K562 (cell line): ENCODE data around the gene TAS2R41. TPM values are rescaled to one million over a fixed set of nuclear protein-coding genes. Genes with fewer than 3 reads are reported as not detected.
A peak's percentile ranks its signal among the peaks of the same experiment; 100 is the strongest.

ENCODE experiments used
- ATAC-seq: fragments of 200-7000 bp; cut with Tn5 transposase; 3 replicates; pipeline ENCODE4 v1.9.1; 2020; ENCODE audit warnings: moderate library complexity
- BruUV-seq: library from RNA; stranded (reverse); fragments of 400-500 nt; replicated peaks from 2 replicates; lab custom pipeline; 2021; lab: Mats Ljungman, UMichigan
- CTCF ChIA-PET: fragments of 300-600 bp; formaldehyde crosslinking; extraction: SDS; loops from one replicate; lab custom pipeline; 2021; ENCODE audit warnings: low intra/inter-chr PET ratio; lab: Yijun Ruan, JAX
- POLR2A ChIA-PET: fragments of 300-600, 350-650 bp; sonication (Branson Sonifier 250); formaldehyde crosslinking; extraction: SDS; loops from one replicate; lab custom pipeline; 2021; ENCODE audit warnings: antibody characterized with exemption, inconsistent platforms; lab: Yijun Ruan, JAX
- DNase-seq, 4 experiments: peaks; one replicate each; pipeline versions ENCODE4 v3.0.0 to v3.0.0-alpha.2; 2011 to 2018; ENCODE audit warnings: low spot score in 3 of 4, mixed read lengths in 3 of 4; ENCODE audit errors: extremely low read depth in 1 of 4
- FAIRE-seq: peaks from 2 replicates; lab custom pipeline; 2011; peaks lifted over from hg19 to GRCh38; lab: Jason Lieb, UNC
- H2AFZ ChIP-seq: 2 replicates; pipeline ENCODE4 v1.6.0; 2011; ENCODE audit warnings: low read depth, low read length, control low read depth, inconsistent platforms
- H3K27ac ChIP-seq: fragments of 200-600 bp; 3 replicates; pipeline ENCODE4 v1.8.0; 2011; ENCODE audit warnings: low read depth, mild to moderate bottlenecking, control low read depth, inconsistent platforms, low read length, moderate library complexity, mixed read lengths; ENCODE audit errors: extremely low read depth
- H3K27me3 ChIP-seq, 2 experiments: fragments of 300-600 bp in 1 of 2; 2 replicates in 1 of 2; 3 replicates in 1 of 2; pipeline versions ENCODE4 v1.6.0 to v1.8.0; 2011; ENCODE audit warnings: inconsistent platforms in 2 of 2, low read length in 2 of 2, mild to moderate bottlenecking in 1 of 2, mixed read lengths in 1 of 2, moderate library complexity in 1 of 2; ENCODE audit not compliant: control insufficient read depth in 2 of 2, insufficient read depth in 2 of 2
- H3K36me3 ChIP-seq: fragments of 300-600 bp; 3 replicates; pipeline ENCODE4 v1.8.0; 2011; ENCODE audit warnings: mild to moderate bottlenecking, low read length, inconsistent platforms; ENCODE audit not compliant: control insufficient read depth, insufficient read depth
- H3K4me1 ChIP-seq, 2 experiments: fragments of 200-600 bp in 1 of 2; replicated peaks in 1 of 2; 2 replicates in 1 of 2; 3 replicates in 1 of 2; pipeline versions ENCODE4 v1.5.1 to v1.8.0; 2011; ENCODE audit warnings: inconsistent platforms in 2 of 2, low read length in 2 of 2, mild to moderate bottlenecking in 1 of 2, mixed read lengths in 1 of 2, moderate library complexity in 1 of 2; ENCODE audit not compliant: control insufficient read depth in 2 of 2, insufficient read depth in 2 of 2
- H3K4me2 ChIP-seq: 2 replicates; pipeline ENCODE4 v1.6.1; 2011; ENCODE audit warnings: low read length, control low read depth, inconsistent platforms, mixed read lengths; ENCODE audit not compliant: insufficient read depth
- H3K4me3 ChIP-seq: fragments of 200-600 bp; sonication (generic), shearing (Covaris generic); 2 replicates; pipeline ENCODE4 v1.5.1; 2016; ENCODE audit warnings: control low read depth, inconsistent platforms
- H3K79me2 ChIP-seq: fragments of 200-600 bp; 3 replicates; pipeline ENCODE4 v1.8.0; 2011; ENCODE audit warnings: low read length, inconsistent platforms; ENCODE audit not compliant: control insufficient read depth, insufficient read depth
- H3K9ac ChIP-seq, 2 experiments: 2 replicates each; pipeline versions ENCODE4 v1.6.0 to v1.6.1; 2011; ENCODE audit warnings: low read depth in 2 of 2, low read length in 2 of 2, control low read depth in 1 of 2, inconsistent platforms in 1 of 2, mild to moderate bottlenecking in 1 of 2, mixed read lengths in 1 of 2; ENCODE audit not compliant: insufficient read depth in 1 of 2
- H3K9me1 ChIP-seq: one replicate; pipeline ENCODE4 v1.6.0; 2011; ENCODE audit warnings: inconsistent platforms, mild to moderate bottlenecking, low read length, moderate library complexity; ENCODE audit not compliant: control insufficient read depth, insufficient read depth
- H3K9me3 ChIP-seq: replicated peaks from 2 replicates; pipeline ENCODE4 v1.5.1; 2011; ENCODE audit warnings: low read depth, low read length, inconsistent platforms; ENCODE audit not compliant: control insufficient read depth, insufficient read depth
- H4K20me1 ChIP-seq: replicated peaks from 2 replicates; pipeline ENCODE4 v1.6.1; 2011; ENCODE audit warnings: low read length, inconsistent platforms, mixed read lengths; ENCODE audit not compliant: control insufficient read depth, insufficient read depth
- ATF3 ChIP-seq, 2 experiments: fragments of 450-650 bp in 1 of 2; sonication (generic) in 1 of 2; formaldehyde crosslinking in 1 of 2; IDR thresholded peaks in 1 of 2; conservative IDR thresholded peaks in 1 of 2; 2 replicates each; pipeline versions ENCODE4 v1.6.1 to v1.8.1; 2016 to 2023; ENCODE audit warnings: mild to moderate bottlenecking in 2 of 2, moderate library complexity in 2 of 2, inconsistent platforms in 1 of 2, missing genetic modification reagents in 1 of 2
- BDP1 ChIP-seq: IDR thresholded peaks from 3 replicates; pipeline ENCODE4 v1.6.1; 2011; ENCODE audit not compliant: insufficient read length, insufficient read depth
- CEBPB ChIP-seq: fragments of 450-650 bp; IDR thresholded peaks from 2 replicates; pipeline ENCODE4 v1.6.1; 2016; ENCODE audit warnings: missing genetic modification characterization, missing compliant biosample characterization
- EZH2 ChIP-seq: IDR thresholded peaks from 2 replicates; pipeline ENCODE4 v1.6.1; 2012; ENCODE audit warnings: low read depth, mild to moderate bottlenecking, inconsistent platforms, low read length, borderline replicate concordance
- FOXM1 ChIP-seq, 2 experiments: fragments of 450-650 bp in 1 of 2; sonication (generic) in 1 of 2; formaldehyde crosslinking in 1 of 2; IDR thresholded peaks; 2 replicates each; pipeline versions ENCODE4 v1.6.1 to v1.9.0; 2017 to 2022; ENCODE audit warnings: low read depth in 2 of 2, mild to moderate bottlenecking in 2 of 2, missing genetic modification reagents in 1 of 2, moderate library complexity in 1 of 2
- MNT ChIP-seq, 2 experiments: fragments of 450-650 bp; conservative IDR thresholded peaks; 2 replicates each; pipeline ENCODE4 v1.6.1; 2017; ENCODE audit warnings: mild to moderate bottlenecking in 2 of 2, moderate library complexity in 2 of 2
- NFXL1 ChIP-seq: fragments of 450-650 bp; formaldehyde crosslinking; IDR thresholded peaks from 2 replicates; pipeline ENCODE4 v1.4.0; 2021; ENCODE audit warnings: mild to moderate bottlenecking
- SMC3 ChIP-seq: conservative IDR thresholded peaks from 2 replicates; pipeline ENCODE4 v1.6.1; 2011; ENCODE audit warnings: low read depth, low read length, improper control_type of control experiment; ENCODE audit not compliant: insufficient read depth
- TAL1 ChIP-seq: fragments of 450-650 bp; IDR thresholded peaks from 2 replicates; pipeline ENCODE4 v1.6.1; 2016; ENCODE audit warnings: mild to moderate bottlenecking
- ZNF239 ChIP-seq: fragments of 250-450 bp; sonication (Bioruptor Pico); IDR thresholded peaks from 2 replicates; pipeline ENCODE4 v1.4.0; 2020; ENCODE audit warnings: mild to moderate bottlenecking
- ZNF316 ChIP-seq: fragments of 450-650 bp; IDR thresholded peaks from 2 replicates; pipeline ENCODE4 v1.6.1; 2016
- WGBS: fragments of 100-300 bp; shearing (Covaris generic); methylation state at CpG from one replicate; pipeline ENCODE4 v1.1.6; 2016; ENCODE audit warnings: low coverage, mixed read lengths; ENCODE audit not compliant: insufficient coverage; ENCODE audit errors: missing lambda C conversion rate; 5-methylcytosine and 5-hydroxymethylcytosine counted together
- in situ Hi-C: fragments of 300-500 bp; cut with MboI; formaldehyde crosslinking; loops from 4 replicates; pipeline ENCODE4 v1.15.0; 2018; ENCODE audit warnings: inconsistent platforms, mixed read lengths
- intact Hi-C: fragments of 100-400 bp; cut with micrococcal nuclease; formaldehyde crosslinking; loops from 2 replicates; pipeline ENCODE4 v1.14.2; 2022
- polyA plus RNA-seq, 8 experiments: library from polyadenylated mRNA; depleted of rRNA in 4 of 8; stranded (reverse) in 5 of 8; unstranded in 3 of 8; fragments of >200 nt; fragmentation: Nextera tagmentation in 2 of 8; fragmentation: Illumina TruSeq in 1 of 8; extraction: Ambion mirVana in 2 of 8; extraction: Trizol in 1 of 8; gene quantifications; 2 replicates each; pipeline versions ENCODE4 v1.2.1 to v1.2.3, GENCODE V29; 2011 to 2014; ENCODE audit warnings: inconsistent platforms in 1 of 8, missing spikeins in 1 of 8
- total RNA-seq, 7 experiments: library from RNA; depleted of rRNA in 6 of 7; stranded (reverse); fragments of >200 nt in 6 of 7; fragmentation: Illumina TruSeq in 2 of 7; extraction: Trizol in 2 of 7; gene quantifications; 2 replicates each; pipeline versions ENCODE4 v1.2.1 to v1.2.3, GENCODE V29; 2011 to 2021; ENCODE audit warnings: low replicate concordance in 1 of 7
- TF ChIP-seq, protein P1 (sequence below): fragments of 250-450 bp; sonication (Bioruptor Pico); IDR thresholded peaks from 2 replicates; pipeline ENCODE4 v1.5.0; 2021

Gene TAS2R41
- total and polyA plus RNA-seq, 9 of the 15 experiments (the other 6 are each of a cell fraction or from before 2014, with no cell fraction given) = not detected

DNA sequence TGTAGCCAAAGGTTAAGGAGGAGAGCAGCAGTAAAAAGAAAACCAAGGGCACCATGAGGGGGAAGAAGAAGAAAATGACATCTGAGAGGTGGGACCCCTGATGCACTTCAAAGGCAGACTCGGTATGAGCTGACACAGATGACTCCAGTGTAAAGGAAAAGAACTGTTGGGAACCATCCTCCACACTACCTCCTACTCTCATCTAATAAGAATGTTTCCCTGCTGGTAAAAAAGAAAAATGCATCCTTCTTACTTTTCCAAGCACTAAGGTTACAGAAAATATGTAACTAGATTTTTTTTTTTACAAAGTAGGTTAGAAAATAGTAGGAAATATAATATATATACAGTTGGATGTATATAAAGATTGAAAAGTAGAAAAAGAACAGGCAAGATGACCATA lies 16.9 kb downstream of the TAS2R41 start:
- 0% methylated on average over 1 of the region's 1 CpG for WGBS
- Histone ChIP-seq H3K27ac (no peak overlapping the region), H3K4me3 (no peak overlapping the region), H3K9me1 (no peaks in the 10 kb centered on the region), H3K27me3 (no peaks in the 10 kb centered on the region), H3K4me2 (no peak overlapping the region), H3K36me3 (no peaks in the 10 kb centered on the region), H2AFZ (no peak overlapping the region), H3K79me2 (no peaks in the 10 kb centered on the region), H3K9ac (no peak overlapping the region), H4K20me1 (no peaks in the 10 kb centered on the region), H3K4me1 (peaks cover 7 to 18% of the 10 kb centered on the region in 2 experiments; a peak in 4 of 5 replicates), H3K9me3 (no peaks in the 10 kb centered on the region)
- ATAC-seq (no peak), FAIRE-seq (no peak), DNase-seq (no peak)
- no peak for TF ChIP-seq MNT (conservative IDR thresholded peaks at IDR 0.05)
- no peak for TF ChIP-seq ZNF239 (CRISPR knock-in tag)
- no peak for TF ChIP-seq NFXL1 (CRISPR knock-in tag)
- intact Hi-C loops (loop anchor here (5.0 kb wide), 1 partner anchor 252 kb away; no protein-coding TSS in a partner anchor), in situ Hi-C loops (no loop called here)
- CTCF ChIA-PET = no interaction called here
- BruUV-seq = no TSS peak
- POLR2A ChIA-PET = no interaction called here

DNA sequence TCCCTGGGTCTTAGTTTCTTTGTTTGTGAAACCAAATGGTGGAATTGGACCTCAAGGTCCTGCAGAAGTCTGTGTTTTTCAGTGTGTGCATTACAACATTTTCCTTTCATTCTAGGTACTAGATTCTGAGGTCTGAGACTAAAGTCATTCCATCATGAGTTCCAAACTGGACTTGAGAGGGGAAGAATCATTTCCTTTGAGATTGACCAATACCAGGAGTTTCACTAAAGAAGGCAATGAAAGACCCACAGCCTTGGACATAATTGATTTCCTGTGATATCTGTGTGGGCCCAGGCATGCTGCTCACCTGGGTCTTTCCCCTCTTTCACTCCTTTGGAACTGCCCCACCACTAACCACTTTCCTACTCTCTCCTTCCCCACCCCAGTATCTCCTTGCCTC lies 18.2 kb downstream of the TAS2R41 start:
- FAIRE-seq = no peak
- POLR2A ChIA-PET = no interaction called here
- Histone ChIP-seq H3K4me1 (peaks cover 7 to 18% of the 10 kb centered on the region in 2 experiments; a peak in 4 of 5 replicates), H3K9me1 (no peaks in the 10 kb centered on the region), H3K36me3 (no peaks in the 10 kb centered on the region), H2AFZ (no peak overlapping the region), H3K9ac (no peak overlapping the region), H4K20me1 (no peaks in the 10 kb centered on the region), H3K79me2 (no peaks in the 10 kb centered on the region), H3K27ac (no peak overlapping the region), H3K9me3 (no peaks in the 10 kb centered on the region), H3K27me3 (no peaks in the 10 kb centered on the region), H3K4me3 (no peak overlapping the region), H3K4me2 (no peak overlapping the region)
- BruUV-seq = no TSS peak
- intact Hi-C loops = loop anchor here (5.0 kb wide), 1 partner anchor 254 kb away; no protein-coding TSS in a partner anchor
- DNase-seq = no peak
- CTCF ChIA-PET = no interaction called here
- ATAC-seq = no peak
- in situ Hi-C loops = no loop called here
- TF ChIP-seq FOXM1 (IDR thresholded peaks at IDR 0.05; ENCODE audit: low read depth) = no peak
- TF ChIP-seq FOXM1 (CRISPR knock-in tag; IDR thresholded peaks at IDR 0.05; ENCODE audit: low read depth) = no peak
- no peak for TF ChIP-seq ZNF316
- no peak for TF ChIP-seq TAL1
- TF ChIP-seq ATF3 (IDR thresholded peaks at IDR 0.05) = peak; percentile 23; the same call in 1 of the 2 replicates
- no peak for TF ChIP-seq ATF3 (CRISPR knock-in tag; conservative IDR thresholded peaks at IDR 0.05)
- TF ChIP-seq CEBPB (tag) = peak; percentile 29; the same call in 1 of the 2 replicates
- TF ChIP-seq, protein P1, sequence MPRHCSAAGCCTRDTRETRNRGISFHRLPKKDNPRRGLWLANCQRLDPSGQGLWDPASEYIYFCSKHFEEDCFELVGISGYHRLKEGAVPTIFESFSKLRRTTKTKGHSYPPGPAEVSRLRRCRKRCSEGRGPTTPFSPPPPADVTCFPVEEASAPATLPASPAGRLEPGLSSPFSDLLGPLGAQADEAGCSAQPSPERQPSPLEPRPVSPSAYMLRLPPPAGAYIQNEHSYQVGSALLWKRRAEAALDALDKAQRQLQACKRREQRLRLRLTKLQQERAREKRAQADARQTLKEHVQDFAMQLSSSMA (CRISPR knock-in tag) = no peak
- TF ChIP-seq SMC3 = no peak
- no peak for TF ChIP-seq EZH2
- no peak for TF ChIP-seq BDP1
